HG02885 (cell line): Measurements from ENCODE around the gene BTBD2.

Experiments
- ATAC-seq: cut with Tn5 transposase; IDR thresholded peaks from one replicate; pipeline ENCODE4 v1.9.1; 2021; ENCODE audit warnings: mild to moderate bottlenecking; ENCODE audit not compliant: unreplicated experiment, poor library complexity

Gene BTBD2

DNA sequence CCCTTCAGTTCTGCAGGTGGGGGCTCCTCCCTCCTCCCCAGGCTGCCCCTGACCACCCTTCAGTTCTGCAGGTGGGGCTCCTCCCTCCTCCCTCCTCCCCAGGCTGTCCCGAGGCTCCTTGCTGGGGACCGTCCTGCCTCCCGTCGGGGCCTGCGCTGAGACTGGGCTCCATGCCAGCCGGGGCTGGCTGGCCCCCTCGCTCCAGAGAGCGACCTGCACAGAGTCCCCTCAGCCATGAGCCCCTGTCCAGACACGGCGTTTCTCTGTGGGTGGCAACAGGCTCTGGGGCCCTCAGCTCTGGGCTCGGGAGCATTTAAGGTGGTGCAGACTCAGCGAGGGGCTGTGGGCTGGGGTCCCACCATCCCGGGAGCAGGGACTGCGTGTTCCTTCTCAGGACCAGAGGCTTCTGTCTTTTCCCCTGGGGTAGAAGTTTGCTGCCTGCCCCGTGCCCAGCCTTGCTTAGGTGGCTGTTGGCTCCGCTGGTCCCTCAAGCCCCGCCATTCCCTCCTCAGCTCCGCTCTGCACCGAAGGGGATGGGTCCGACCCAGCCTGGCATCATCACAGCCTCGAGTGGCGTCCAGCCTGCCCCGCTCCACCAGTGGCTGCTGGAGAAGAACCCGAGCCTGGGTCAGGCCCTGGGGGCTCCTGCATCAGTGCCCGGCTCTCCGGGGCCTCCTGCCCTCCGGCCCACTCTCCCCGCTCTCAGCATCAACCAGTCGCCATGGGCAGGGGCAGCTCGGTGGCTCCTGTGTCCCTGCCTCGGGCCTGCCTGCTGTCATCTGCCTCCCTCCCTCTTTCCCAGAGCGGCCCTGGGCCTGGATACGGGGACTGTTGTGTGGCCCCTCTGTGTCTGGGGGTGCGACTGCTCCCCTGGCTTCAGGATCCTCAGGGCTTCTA lies 47.0 kb downstream of the BTBD2 start:
- no peak for ATAC-seq

DNA sequence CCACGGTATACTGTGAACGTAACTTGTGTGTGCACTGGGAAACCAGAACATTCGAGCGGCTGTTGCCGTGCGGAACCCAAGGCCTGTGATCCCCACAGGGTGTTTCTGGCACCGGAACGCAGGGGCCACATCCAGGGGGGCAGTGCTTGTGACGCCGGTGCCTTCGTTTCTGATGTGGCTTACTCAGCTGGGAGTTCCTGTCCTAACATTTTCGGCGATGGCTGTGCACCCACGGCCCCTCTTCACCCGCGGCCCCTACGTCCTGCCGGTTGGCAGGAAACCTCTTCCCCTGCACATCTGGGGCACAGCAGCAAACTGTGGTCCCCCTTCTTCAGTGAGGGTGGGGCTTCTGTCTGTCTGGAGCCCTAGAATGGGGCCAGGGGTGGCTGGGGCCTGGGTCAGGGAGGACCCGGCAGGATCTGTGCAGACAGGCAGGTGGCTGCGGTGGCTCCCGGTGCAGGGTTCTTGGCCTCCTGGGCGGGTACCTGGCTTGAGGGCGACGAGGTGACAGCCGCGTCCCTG lies 48.4 kb downstream of the BTBD2 start:
- ATAC-seq, result no peak

DNA sequence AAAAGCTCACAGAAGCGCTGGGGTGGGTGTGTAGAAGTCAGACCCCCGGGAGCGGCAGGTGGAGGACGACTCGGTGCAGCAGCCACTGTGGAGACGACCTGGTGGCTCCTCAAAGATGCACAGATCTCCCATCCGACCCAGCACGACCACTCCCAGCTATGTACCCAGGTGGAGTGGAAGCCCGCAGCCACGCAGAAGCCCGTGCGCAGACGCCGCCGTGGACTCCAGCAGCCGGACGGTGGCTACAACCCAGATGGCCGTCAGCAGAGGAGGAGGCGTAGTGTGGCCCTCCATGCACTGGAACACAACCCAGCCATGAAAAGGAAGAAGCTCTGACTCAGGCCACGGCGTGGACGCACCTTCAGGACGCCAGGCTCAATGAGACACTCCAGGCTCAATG lies 52.8 kb downstream of the BTBD2 start:
- ATAC-seq, result no peak

DNA sequence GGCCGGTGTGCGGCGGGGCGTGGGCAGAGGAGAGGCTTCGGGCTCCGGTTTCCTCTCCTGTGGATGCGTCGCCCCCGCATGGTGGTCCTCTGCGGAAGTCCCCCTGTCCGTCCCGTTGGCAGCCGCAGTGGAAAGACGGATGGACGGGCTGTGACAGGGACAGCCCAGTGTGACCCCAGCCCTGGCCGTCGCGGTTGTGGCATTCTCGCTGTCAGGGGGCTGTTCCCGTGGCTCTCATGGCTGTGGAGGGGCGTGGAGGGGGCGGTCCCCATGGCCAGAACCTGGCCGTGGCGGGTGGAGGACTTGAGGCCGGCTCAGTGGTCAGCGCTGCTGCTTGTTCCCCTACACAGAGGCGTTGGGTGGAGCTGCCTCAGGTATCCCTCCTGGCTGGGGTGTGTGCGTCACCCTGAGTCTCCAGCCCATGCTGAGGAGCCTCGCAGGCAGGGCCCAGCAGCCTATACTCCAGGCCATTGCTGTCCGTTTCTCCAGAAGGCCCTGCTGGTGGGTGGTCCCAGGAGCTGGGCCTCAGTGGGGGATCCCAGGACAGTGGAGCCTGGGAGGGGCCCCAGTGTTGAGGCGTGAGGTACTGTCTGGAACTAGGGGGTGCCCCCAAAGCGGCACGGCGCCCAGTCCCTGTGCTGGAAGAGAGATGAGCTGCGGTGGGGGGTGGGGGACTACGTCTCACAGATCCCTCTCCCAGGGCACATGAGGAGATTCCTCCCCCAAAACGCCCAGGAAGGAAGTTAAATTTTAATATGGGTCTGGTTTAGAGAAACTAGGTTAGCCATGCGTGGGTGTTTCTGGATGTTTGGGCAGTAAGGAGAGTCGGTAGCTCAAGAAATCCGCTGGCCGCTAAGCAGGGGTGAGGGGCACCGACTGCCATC lies 54.3 kb downstream of the BTBD2 start:
- ATAC-seq, result no peak

DNA sequence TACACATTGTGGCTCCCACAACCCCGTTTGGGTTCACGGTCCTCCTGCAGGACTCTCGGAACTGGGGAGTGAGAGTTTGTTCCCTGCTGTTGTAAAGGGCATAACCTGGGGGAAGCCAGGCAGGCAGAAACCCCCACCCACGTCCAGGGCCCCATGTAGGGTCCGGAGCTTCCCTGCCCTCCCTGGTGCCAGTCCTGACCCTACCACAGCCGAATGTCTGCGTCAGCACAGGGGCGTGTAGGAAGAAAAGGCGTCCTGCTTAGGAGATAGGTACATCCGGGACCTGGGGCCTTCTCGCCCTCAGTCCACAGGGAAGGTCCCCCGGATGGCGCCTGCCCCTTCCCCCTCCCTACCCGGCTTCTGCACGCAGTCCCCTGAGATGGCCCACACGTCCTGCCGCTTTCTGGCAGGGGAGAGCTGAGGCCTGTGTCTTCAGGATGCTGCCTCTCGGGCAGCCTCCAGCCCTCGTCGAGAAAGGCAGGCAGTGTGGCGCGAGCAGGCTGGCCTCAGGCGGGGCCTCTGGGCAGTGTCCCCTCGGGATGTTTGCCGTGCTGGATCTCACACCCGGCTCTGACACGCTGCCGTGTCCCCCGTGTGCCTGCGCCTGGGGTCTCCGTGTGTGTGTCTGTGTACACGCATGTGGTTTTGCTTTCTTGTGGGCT lies 55.5 kb downstream of the BTBD2 start:
- ATAC-seq, result no peak

DNA sequence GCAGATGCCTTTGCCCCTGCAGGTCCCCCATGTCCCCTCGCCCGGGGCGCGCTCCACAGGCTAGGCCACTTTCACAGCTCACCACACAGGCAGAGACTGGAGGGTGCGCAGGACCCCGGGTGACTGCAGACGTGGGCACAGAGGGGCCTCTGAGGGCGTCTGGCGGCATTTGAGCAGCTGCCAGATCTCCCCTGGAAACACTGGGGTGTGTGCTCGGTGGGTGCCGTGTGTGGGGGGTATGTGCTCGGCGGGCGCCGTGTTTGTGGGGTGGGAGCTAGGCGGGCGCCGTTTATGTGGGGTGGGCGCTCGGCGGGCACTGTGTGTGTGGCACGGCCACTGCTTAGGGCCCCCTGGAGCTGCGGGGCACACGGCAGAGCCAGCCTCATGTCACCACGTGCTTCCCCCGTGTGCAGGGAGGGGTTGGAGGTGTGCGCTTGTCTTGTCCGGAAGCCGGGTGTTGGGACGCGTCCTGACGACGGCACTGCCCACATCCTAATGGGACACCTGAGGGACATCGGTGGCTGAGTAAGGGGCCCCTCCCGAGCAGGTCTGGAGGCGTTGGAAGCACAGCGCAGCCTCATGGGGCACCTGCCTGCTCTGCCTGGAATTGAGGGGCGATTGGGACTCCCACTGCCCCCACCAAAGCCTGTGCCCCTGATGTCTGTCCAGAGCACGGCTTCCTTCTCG lies 57.8 kb downstream of the BTBD2 start:
- ATAC-seq, result no peak

DNA sequence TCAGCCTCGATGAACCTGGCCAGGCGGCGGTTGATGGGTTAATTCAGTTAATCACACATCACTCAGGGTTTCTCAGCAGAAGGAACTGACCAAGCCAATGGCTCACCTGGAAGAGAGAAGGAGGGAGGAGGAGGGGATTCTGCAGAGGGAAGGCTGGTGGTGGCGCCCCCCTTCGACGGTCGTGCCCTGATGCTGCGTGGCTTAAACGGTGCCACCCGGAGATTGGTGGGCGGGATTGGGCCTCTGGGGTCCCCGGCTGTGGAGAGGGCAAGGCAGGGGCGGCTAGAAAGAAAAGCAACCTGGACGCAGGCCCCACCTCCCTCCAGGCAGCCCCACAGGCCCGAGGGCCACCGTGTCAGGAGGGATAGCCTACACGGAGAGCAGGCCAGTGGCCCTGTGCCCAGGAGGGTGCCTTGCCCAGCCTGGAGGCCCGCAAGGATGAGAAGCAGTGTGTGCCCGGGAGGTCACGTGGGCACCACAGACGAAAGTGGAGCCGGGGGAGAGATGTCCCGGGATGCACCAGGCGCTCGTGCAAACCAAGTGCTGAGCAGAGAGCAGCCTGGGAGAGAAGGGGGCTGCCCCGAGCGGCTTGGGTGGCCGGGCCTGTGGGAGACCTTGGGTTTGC lies 58.5 kb downstream of the BTBD2 start:
- ATAC-seq, result no peak

DNA sequence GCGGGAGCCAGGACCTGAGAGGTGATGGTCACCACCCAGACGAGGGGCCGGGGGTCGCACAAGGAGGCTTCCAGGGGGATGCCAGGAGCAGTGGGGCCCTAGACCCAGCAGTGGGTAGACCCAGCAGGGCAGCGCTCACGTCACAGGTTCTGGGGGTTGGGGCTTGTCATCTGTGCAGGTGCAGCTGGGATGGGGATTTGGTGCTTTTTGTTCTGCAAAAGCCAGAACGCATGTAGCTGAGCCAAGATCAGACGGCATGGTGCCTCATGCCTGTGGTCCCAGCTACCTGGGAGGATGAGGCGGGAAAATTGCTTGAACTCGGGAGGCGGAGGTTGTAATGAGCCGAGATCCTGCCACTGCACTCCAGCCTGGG lies 59.4 kb downstream of the BTBD2 start:
- no peak for ATAC-seq

DNA sequence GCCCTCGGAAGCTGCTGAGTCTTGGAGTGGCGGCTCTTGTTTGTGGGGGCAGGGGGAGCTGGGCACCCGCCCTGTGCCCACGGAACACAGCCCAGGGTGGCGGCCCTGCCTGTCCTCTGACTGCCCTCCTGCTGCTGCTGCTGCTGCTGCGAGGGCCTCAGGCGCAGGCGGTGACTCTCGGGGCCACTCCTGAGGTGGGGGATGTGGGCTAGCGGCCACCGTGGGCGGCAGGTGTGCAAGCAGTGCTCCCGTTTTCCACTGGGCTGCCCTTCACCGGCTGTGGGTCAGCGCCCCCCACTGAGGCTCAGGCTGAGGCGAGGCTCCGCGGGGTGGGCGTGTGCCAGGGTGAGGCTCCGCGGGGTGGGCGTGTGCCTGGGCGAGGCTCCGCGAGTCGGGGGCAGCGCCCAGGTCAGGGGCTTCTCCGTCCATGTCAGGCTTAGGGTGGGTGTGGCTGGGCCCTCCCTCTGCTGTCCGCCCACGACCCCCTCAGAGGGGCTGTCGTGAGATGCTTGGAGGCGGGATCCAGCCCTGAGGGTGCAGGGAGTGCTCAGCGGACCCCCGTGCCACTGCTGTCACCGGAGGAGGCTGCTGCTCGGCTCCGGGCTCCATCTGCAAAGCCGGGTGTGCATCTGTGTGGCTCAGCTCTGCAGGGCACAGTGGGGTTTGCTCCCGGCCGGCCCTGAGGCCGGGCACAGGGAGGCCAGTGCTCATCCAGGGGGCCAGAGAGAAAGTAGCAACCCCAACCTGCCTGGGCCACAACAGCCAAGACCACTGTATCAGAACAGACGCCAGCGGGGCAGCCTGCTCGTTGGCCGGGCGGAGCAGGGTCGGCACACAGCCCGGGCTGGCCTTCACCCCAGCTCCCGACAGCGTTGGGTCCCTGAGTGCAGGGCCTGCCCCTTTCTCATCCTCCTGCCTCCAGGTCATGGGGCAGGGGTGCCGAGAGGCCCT lies 60.1 kb downstream of the BTBD2 start:
- no peak for ATAC-seq

DNA sequence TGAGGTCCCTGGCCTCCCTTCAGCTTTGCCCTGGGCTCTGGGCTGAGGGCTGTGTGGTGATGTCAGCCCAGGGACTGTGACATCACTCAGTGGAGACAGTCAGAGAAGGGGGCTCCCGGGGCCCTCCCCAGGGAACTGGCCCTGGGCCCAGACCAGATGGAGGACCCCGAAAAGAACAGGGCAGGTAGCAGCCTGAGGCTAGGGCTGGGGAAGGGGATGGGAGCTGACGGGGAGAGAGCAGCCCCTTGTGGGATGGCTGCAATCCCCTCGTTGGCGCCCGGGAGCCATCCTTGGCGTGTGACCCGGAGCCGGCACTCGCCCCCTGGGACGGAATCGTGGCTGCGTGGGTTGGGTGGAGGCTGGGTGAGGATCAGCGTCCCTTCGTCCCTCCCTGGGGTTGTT lies 61.0 kb downstream of the BTBD2 start:
- no peak for ATAC-seq

DNA sequence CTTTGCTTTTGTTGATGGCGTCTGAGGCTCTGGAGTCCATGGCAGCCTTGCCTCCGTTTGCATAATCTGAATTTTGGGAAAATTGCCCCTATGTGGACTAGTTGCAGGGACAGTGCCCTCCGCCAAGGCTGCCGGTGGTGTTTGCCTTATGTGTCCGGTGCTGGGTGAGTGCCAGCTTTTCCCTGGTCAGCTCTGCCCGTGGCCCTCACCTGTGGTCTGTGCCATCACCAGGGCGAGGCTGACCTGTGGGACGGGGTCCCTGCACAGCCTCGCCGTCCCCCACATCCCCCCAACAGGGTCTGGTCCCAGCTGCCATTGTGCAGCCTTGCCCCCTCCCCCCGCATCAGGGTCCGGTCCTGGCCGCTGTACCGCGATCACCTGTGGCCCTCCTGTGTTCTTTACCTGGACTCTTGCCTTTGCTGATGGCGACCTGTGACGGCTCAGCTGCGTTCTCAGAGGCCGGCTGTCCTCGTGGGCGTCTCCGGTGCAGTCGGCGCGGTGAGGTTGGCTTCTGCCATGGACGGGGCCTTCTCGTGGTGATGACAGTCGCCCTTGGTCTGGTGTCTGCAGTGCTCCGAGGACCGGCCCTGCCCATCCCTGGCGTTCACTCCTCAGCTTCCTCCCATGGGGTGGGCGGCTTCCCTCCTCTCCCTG lies 61.9 kb downstream of the BTBD2 start:
- ATAC-seq, result no peak

DNA sequence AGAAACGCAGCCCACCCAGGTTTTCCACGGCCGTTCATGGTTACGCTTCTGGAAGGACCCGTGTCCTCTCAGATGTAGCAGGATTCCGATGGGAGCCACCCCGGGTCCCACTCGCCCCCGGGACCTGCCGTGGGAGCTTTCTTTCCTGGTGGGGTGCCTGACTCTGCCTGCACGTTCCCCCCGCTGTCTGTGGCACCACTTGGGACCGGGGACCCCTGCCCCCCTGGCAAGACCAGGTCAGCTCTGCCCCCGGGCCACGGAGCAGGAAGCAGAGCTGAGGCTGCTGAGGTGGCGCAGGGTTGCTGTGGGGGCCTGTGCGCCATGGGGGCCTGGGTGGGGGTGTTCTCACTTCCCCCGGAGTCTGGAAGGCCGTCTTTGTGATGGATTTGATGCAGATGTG lies 62.5 kb downstream of the BTBD2 start:
- no peak for ATAC-seq

DNA sequence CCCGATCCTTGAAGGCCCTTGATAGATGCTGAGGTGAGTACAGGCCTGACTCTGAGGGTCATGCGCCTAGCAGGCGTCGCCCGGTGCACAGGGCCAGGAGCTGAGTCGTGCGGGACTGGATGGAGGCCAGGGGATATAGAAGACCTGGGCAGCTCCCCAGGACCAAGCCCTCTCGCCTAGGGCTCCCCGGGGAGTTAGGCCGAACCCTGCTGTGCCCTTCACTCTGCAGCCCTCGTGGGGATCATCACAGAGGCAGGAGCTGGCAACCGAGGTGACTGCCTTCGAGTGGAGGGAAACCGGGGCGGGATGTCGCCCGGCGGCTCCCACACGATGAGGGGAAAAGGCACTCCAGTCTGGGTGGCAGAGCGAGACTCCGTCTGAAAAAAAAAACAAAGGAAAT lies 62.9 kb downstream of the BTBD2 start:
- no peak for ATAC-seq

DNA sequence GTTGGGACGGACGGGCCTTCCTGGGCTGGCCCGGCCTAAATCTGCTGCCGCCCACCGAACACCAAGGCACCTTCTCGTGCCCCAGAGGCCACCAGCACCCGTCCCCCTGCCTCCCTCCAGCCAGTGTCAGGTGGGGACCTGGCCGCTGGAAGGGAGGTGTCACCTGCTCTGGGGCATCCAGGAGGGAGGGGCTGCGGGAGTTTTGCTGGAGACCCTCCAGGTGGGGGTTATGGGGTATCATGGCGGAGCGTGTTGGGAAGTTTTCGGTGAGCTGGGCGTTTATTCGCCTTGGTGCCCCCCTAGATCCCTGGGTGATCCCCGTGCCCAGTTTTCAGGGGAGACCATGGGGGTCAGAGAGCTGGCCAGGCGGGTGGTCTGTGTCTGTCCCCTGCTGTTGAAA lies 64.9 kb downstream of the BTBD2 start:
- ATAC-seq, result no peak

DNA sequence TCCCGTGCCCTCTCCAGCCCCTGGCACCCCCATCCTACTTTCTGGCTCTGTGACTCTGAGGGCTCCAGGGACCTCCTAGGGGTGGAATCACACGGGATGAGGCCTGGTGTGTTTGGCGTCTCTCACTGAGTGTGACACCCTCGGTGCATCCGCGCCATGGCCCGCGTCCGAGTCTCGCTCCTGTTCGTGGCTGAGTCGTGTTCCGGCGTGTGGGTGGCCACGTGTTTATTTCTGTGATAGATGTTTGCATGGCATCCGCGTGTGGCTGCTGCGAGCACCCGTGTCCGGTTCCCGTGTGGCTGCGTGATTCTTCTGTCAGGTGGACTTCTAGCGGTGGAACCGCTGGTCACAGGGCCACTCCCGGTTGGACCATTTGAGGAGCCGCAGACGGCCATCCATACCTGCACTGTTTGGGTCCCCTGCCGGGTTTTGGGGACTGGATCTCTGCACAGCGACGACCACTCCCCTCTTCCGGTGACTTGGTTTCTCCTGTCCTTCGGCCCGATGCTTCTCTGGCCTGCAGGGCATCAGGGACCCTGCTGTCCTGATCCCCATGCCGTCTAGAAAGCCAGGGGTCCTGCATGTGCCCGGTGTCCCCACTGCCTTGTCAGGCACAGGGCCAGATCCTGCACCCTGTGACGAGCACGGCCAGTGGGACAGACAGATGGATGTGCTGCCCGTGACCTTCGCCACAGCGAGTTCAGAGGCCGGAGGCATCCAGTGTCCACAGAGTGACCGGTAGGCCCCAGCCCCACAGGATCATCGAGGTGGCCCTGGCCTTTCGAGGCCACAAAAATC lies 66.0 kb downstream of the BTBD2 start:
- no peak for ATAC-seq

DNA sequence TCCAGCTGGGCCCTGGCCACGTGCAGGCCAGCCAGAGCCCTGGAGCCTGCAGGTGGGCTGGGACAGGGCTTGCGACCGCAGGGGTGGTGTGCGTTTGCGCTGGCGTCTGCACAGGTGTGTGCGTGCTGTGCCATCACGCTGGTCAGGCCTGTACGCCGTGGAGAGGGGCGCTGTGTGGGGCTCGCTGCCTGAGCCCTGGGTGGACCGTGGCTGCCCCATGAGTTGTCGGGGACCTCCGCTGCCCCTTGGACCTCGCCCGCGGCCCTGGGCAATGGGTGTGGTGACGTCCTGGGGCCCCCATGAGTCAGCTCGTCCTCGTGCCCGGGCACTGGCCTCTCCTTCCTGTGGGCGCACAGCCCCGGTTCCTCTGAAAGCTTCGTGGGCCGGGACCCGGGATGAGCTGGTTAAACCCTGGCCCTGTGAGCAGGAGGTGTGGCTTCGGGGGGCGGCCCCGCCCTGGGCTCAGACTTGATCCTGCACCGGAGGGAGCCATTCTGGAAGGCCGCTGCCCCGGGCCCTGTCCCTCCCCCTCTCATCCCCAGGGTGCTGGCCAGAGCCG lies 67.8 kb downstream of the BTBD2 start:
- no peak for ATAC-seq

DNA sequence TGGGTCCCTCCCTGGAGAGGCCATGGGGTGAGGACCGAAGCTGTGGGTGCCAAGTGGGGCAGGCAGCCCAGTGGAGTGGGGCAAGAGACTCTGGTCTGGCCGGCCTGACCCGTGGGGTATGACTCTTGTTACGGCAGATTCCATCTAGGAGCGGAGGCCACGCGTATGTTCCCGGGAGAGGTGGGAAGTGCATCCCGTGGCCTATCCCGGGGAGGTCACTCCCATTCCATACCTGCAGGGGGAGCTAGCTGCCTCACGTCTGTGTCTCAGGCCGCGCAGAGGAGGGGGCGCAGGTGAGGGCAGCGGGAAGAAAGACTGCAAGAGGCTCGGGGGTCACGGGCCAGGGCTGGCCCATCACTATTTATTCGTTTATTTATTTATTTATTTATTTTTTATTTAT lies 69.6 kb downstream of the BTBD2 start:
- no peak for ATAC-seq
